ENCODE data around the gene KCTD11. TPM values are rescaled to one million over a fixed set of nuclear protein-coding genes. Genes with fewer than 3 reads are reported as not detected.

KCTD11 gene
- total and polyA plus RNA-seq, 4 donors, result 0.39 to 3.5 (median 1.4) TPM

- peaks cover 4 to 27% (median 11%) of the 10 kb centered on the region in 4 donors for H3K4me1 ChIP-seq (ENCODE audit: control insufficient read depth in 4 of 4, insufficient read depth in 4 of 4, low read length in 3 of 4)
- DNase-seq (ENCODE audit: low spot score), result no peak
- no peak within 1 kb of the TSS for H3K4me3 ChIP-seq (ENCODE audit: low read depth in 1 of 3, low read length in 3 of 3)
- H3K36me3 ChIP-seq (ENCODE audit: control insufficient read depth in 4 of 4, insufficient read depth in 3 of 4, low read depth in 1 of 4, low read length in 3 of 4), result no peaks in the 10 kb centered on the region
- H3K9ac ChIP-seq (ENCODE audit: low read depth in 1 of 2, low read length in 2 of 2), result no peak within 1 kb of the TSS
- H3K27ac ChIP-seq (ENCODE audit: low read depth in 1 of 2, low read length in 2 of 2), result no peak within 1 kb of the TSS
- no peaks in the 10 kb centered on the region for H3K9me3 ChIP-seq (ENCODE audit: control insufficient read depth in 4 of 4, low read length in 3 of 4)
- no peaks in the 10 kb centered on the region for H3K27me3 ChIP-seq (ENCODE audit: control insufficient read depth in 4 of 4, insufficient read depth in 4 of 4, low read length in 3 of 4)
- TF ChIP-seq, protein P1, sequence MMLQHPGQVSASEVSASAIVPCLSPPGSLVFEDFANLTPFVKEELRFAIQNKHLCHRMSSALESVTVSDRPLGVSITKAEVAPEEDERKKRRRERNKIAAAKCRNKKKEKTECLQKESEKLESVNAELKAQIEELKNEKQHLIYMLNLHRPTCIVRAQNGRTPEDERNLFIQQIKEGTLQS (IDR thresholded peaks at IDR 0.05), result no peak
- TF ChIP-seq, protein P2, sequence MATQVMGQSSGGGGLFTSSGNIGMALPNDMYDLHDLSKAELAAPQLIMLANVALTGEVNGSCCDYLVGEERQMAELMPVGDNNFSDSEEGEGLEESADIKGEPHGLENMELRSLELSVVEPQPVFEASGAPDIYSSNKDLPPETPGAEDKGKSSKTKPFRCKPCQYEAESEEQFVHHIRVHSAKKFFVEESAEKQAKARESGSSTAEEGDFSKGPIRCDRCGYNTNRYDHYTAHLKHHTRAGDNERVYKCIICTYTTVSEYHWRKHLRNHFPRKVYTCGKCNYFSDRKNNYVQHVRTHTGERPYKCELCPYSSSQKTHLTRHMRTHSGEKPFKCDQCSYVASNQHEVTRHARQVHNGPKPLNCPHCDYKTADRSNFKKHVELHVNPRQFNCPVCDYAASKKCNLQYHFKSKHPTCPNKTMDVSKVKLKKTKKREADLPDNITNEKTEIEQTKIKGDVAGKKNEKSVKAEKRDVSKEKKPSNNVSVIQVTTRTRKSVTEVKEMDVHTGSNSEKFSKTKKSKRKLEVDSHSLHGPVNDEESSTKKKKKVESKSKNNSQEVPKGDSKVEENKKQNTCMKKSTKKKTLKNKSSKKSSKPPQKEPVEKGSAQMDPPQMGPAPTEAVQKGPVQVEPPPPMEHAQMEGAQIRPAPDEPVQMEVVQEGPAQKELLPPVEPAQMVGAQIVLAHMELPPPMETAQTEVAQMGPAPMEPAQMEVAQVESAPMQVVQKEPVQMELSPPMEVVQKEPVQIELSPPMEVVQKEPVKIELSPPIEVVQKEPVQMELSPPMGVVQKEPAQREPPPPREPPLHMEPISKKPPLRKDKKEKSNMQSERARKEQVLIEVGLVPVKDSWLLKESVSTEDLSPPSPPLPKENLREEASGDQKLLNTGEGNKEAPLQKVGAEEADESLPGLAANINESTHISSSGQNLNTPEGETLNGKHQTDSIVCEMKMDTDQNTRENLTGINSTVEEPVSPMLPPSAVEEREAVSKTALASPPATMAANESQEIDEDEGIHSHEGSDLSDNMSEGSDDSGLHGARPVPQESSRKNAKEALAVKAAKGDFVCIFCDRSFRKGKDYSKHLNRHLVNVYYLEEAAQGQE (IDR thresholded peaks at IDR 0.05), result no peak
- TF ChIP-seq CTCF (IDR thresholded peaks at IDR 0.05; ENCODE audit: low read depth, low read length, missing input control) (no peak), HNF4G (IDR thresholded peaks at IDR 0.05) (no peak), FOXA2 (IDR thresholded peaks at IDR 0.05) (no peak), JUND (IDR thresholded peaks at IDR 0.05) (no peak), RXRA (IDR thresholded peaks at IDR 0.05) (no peak), RAD21 (IDR thresholded peaks at IDR 0.05) (no peak), EGR1 (IDR thresholded peaks at IDR 0.05; ENCODE audit: low read depth in 2 of 2) (no peak)
- TF ChIP-seq, protein P3, sequence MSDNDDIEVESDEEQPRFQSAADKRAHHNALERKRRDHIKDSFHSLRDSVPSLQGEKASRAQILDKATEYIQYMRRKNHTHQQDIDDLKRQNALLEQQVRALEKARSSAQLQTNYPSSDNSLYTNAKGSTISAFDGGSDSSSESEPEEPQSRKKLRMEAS (IDR thresholded peaks at IDR 0.05), result no peak
- TF ChIP-seq, protein P4, sequence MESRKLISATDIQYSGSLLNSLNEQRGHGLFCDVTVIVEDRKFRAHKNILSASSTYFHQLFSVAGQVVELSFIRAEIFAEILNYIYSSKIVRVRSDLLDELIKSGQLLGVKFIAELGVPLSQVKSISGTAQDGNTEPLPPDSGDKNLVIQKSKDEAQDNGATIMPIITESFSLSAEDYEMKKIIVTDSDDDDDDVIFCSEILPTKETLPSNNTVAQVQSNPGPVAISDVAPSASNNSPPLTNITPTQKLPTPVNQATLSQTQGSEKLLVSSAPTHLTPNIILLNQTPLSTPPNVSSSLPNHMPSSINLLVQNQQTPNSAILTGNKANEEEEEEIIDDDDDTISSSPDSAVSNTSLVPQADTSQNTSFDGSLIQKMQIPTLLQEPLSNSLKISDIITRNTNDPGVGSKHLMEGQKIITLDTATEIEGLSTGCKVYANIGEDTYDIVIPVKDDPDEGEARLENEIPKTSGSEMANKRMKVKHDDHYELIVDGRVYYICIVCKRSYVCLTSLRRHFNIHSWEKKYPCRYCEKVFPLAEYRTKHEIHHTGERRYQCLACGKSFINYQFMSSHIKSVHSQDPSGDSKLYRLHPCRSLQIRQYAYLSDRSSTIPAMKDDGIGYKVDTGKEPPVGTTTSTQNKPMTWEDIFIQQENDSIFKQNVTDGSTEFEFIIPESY (IDR thresholded peaks at IDR 0.05), result no peak
- WGBS, result 81% methylated on average over 10 of the region's 10 CpGs
Observed at GRCh38 chr17:7355053-7355452, 3.1 kb downstream of the KCTD11 start, which contains the start of gene TMEM95. Gene TMEM95, plus strand, starts transcription at chr17:7355156. Its CDS starts 49 bp downstream, at chr17:7355205.

- DNase-seq (ENCODE audit: low spot score), result no peak
- no peaks in the 10 kb centered on the region for H3K27me3 ChIP-seq (ENCODE audit: control insufficient read depth in 4 of 4, insufficient read depth in 4 of 4, low read length in 3 of 4)
- H3K9ac ChIP-seq (ENCODE audit: low read depth in 1 of 2, low read length in 2 of 2), result no peak overlapping the region
- TF ChIP-seq, protein P3 (IDR thresholded peaks at IDR 0.05), result no peak
- TF ChIP-seq FOXA2 (IDR thresholded peaks at IDR 0.05) (no peak), YY1 (IDR thresholded peaks at IDR 0.05) (no peak), NR2F2 (IDR thresholded peaks at IDR 0.05) (no peak), SP1 (IDR thresholded peaks at IDR 0.05) (no peak), FOXA1 (IDR thresholded peaks at IDR 0.05) (no peak), EGR1 (IDR thresholded peaks at IDR 0.05; ENCODE audit: low read depth in 2 of 2) (no peak), GABPA (IDR thresholded peaks at IDR 0.05 in 1 of 2, conservative IDR thresholded peaks at IDR 0.05 in 1 of 2) (no peak), HNF4A (conservative IDR thresholded peaks at IDR 0.05) (no peak), JUND (IDR thresholded peaks at IDR 0.05) (no peak), HNF4G (IDR thresholded peaks at IDR 0.05) (no peak)
- TF ChIP-seq, protein P4 (IDR thresholded peaks at IDR 0.05), result no peak
- H3K4me1 ChIP-seq (ENCODE audit: control insufficient read depth in 4 of 4, insufficient read depth in 4 of 4, low read length in 3 of 4), result peaks cover 4 to 23% (median 10%) of the 10 kb centered on the region in 4 donors
- no peak overlapping the region for H3K27ac ChIP-seq (ENCODE audit: low read depth in 1 of 2, low read length in 2 of 2)
- no peak overlapping the region for H3K4me3 ChIP-seq (ENCODE audit: low read depth in 1 of 3, low read length in 3 of 3)
- H3K36me3 ChIP-seq (ENCODE audit: control insufficient read depth in 4 of 4, insufficient read depth in 3 of 4, low read depth in 1 of 4, low read length in 3 of 4), result no peaks in the 10 kb centered on the region
- H3K9me3 ChIP-seq (ENCODE audit: control insufficient read depth in 4 of 4, low read length in 3 of 4), result no peaks in the 10 kb centered on the region
- WGBS, result 78% methylated on average over 8 of the region's 8 CpGs
Observed at GRCh38 chr17:7355573-7355972, 3.6 kb downstream of the KCTD11 start.

Data from liver (tissue), 9 donors.